Measurements from ENCODE around the gene EFCC1. TPM values are rescaled to one million over a fixed set of nuclear protein-coding genes. Genes with fewer than 3 reads are reported as not detected.

EFCC1 gene, protein sequence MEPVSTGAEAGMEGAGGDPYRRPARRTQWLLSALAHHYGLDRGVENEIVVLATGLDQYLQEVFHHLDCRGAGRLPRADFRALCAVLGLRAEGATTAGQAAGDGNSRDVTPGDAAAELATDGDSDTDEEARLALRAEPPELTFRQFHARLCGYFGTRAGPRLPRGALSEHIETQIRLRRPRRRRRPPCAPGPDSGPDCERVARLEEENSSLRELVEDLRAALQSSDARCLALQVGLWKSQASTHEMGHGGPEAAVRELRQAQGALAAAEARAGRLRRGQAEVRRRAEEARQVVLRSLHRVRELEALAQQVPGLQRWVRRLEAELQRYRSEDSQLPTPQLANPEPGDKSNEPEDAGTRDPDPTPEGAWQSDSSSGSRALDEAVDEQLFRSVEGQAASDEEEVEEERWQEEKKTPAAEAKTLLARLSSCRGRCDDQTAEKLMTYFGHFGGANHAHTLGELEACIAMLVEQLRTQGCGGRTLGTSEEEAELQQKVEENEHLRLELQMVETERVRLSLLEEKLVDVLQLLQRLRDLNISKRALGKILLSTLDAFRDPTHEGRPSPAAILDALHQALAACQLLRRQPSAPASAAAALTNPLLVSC
- 9.2 TPM for total RNA-seq

DNA sequence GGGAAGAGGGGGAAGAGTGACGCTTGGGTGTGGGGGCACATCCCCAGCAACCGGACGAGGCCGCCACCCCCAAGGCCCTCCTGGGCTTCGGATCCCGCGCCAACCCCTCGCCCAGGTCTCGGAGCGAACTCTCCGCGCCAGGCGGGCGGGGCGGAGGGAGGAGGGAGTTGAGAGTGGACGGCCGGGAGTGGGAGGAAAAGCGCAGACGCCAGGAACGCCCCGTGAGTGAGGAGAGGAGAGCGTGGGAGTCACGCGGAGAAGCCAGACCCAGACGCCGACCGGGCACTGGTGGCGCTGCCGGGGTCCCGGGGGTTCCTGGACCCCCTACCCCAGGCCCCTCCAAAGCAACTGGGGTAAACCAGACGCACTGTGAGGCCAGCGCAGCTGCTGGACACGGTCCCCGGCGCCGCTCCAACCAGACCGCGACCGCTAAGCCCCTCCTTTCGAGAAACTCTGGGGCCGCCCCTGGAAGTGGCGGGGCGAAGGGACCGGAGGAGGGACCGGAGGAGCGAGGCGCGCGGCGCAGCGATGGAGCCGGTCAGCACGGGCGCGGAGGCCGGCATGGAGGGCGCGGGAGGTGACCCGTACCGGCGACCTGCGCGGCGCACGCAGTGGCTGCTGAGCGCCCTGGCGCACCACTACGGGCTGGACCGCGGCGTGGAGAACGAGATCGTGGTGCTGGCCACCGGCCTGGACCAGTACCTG, at the start of gene EFCC1:
Gene EFCC1, plus strand, starts transcription at position 204 of the 705 bp plus-strand sequence. Its CDS starts 325 bp downstream, at position 529.
- peak in 1 of 3 donors; percentile 61 for DNase-seq (ENCODE audit: low read depth in 2 of 3, low spot score in 2 of 3)

- peak in 1 of 3 donors; percentile 8 for DNase-seq (ENCODE audit: low read depth in 2 of 3, low spot score in 2 of 3)
Observed at GRCh38 chr3:128956440-128956839, 44.7 kb upstream of the EFCC1 start.

DNA sequence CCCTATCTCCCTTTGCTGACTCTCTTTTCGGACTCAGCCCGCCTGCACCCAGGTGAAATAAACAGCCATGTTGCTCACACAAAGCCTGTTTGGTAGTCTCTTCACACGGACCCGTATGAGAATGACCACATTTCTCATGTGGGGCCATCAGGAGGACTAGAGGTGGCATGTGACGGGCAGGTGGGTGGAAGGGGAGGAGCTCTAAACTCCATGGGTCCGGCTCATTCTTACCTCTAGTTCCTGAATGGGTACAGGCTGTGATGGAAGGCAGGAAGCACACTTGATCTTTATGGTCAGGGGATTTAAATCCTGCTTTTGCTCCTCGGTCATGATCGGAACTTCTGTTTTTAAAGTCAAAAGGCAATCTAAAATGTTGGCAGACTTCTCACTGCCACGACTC, 35.8 kb upstream of the EFCC1 start:
- DNase-seq (ENCODE audit: low read depth in 2 of 3, low spot score in 2 of 3): no peak

DNA sequence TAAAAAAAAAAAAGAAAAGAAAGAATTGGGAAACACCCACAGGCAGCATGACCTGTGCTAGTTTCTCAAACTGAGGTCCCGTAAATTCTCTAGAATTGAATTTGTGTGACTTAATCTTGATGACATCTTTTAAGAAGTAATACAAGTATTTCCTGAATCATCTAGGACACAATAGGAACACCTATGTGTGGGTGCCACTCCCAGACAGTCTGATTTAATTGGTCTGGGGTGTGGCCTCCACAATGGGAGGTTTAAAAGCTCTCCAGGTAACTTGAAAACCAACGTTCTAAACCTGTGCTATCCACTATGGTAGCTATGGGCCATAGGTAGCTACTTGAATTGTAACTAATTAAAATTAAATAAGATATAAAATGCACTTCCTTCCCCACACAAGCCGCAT, 35.3 kb upstream of the EFCC1 start:
- DNase-seq (ENCODE audit: low read depth in 2 of 3, low spot score in 2 of 3): no peak

- DNase-seq (ENCODE audit: low read depth in 2 of 3, low spot score in 2 of 3): no peak
Observed at GRCh38 chr3:128967748-128968355, 33.3 kb upstream of the EFCC1 start.

- peak; percentile 46 to 77 (median 54) for DNase-seq (ENCODE audit: low read depth in 2 of 3, low spot score in 2 of 3)
Observed at GRCh38 chr3:128969993-128970739, 30.9 kb upstream of the EFCC1 start.

DNA sequence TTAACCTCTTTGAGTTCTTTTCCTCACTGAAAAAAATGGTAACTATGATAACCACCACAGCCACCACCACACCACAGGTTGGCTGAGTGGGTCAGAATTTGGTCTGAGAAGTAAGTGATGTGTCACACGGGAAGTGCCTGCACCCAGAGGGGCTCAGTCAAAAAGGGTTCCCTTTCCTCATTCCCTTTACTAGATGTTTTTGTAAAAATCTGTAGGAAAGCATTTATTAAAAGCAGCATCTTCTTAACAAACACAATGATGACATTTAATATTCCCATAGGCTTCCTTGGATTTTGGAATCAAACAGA, 30.4 kb upstream of the EFCC1 start:
- peak in 2 of 3 donors; percentile 33 to 53 for DNase-seq (ENCODE audit: low read depth in 2 of 3, low spot score in 2 of 3)

DNA sequence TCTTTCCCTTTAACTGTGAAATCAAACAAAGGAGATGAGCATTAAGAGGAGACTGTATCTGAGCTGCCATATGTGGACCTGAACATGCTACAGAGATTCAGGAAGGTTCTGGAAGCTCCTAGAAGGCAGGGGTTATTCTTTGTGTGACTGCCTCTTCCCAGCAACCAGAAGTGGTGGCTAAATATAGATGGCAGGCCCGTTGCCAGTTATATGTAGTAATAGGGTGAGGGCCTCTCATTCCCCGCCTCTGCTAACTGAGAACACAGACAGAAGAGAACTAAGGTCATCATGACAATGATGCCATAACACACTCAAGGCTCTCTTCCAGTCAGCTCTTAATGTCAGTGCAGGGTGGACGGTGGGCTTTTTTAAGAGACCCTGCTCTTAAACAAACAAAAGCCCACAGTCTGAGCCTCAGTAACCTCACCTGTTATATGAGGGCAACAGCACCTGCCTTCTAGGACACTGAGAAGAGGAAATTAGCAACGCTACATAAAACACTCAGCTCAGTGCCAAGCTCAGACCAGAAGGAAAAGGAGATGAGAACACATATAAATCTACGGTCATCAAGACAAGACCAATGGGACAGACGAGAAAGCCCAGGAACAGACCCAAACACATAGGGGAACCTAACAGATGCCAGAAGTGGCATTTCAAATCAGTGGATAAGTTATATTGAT, 29.5 kb upstream of the EFCC1 start:
- no peak for DNase-seq (ENCODE audit: low read depth in 2 of 3, low spot score in 2 of 3)

DNA sequence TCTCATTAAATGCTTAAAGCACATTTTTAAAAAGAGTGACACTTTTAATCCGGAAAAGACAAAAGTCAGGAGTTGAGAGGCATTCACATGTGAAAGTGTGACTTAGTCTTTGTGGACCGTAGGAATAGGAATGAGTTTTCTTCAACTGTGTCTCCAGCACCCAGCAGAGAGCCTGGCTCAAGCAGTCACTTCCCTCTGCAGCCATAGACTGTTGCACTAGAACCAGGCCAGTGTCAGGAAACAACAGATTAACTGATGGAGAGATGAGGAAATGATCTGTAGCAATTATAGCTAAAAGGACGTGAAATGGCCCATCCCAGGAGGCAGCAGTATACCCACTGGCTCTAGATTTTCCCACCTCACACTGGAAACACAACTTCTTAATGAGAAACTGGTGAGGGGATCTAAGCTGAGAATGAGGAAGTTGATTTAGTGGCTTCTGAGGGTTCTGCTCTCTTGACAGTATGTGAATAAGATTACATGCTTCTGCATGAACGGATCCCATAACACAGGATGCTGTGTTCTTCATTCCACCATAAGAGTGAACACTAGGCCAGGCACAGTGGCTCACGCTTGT, 27.0 kb upstream of the EFCC1 start:
- DNase-seq (ENCODE audit: low read depth in 2 of 3, low spot score in 2 of 3): peak in 2 of 3 donors; percentile 46 to 80

DNA sequence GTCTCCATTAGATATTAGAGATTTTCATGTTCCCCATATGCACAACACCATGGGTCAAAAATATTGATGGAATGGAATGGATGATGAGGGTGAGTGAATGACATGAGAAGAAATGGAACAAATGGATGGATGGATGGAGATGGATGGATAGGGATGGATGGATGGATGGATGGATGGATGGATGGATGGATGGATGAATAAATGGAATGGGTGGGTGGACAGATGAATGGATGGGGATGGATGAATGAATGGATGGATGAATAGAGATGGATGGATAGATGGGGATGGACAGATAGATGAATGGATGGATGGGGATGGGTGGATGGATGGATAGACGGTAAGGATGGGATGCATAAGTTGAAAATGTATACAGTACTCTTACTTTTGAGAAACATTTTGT, 25.8 kb upstream of the EFCC1 start:
- no peak for DNase-seq (ENCODE audit: low read depth in 2 of 3, low spot score in 2 of 3)

DNA sequence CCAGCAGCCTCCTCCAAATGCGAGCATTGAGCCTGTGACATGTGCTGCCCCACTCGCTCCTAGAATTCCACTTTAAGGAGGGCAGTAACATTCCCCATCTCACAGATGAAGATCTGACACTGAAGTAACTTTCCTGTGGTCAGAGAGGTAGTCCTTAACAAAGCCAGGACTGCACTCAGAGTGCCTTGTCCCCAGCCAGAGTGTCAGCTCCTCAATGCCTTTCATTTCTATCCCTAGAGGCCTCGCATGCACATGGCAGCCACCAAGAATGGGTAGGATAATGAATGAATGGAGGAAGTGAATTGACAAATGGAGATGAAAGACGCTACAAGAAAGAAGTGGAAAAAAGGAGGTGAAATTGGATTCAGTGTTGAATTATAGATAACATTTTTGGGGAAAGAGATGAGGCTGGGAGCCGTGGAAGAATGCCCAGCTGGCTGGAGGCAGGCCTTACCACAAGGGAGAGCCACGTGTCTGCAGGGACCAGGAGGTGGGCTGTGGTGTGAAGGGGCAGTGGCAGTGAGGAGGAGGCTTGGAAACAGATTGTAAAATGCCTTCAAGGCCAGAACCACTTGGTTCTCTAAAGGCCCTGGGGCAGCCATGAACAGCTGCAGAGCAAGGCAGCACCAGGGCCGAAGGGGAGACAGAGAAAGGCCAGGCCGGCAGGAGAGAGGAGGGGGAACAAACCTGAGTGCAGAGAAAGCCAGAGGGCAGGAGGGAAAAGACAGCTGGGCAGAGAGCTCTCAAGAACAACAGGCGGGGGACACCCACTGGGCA, 17.6 kb upstream of the EFCC1 start:
- DNase-seq (ENCODE audit: low read depth in 2 of 3, low spot score in 2 of 3): no peak

GRCh38 chr3:128984596-128984995, 16.5 kb upstream of the EFCC1 start:
- DNase-seq (ENCODE audit: low read depth in 2 of 3, low spot score in 2 of 3): no peak

GRCh38 chr3:128987302-128988100, 13.6 kb upstream of the EFCC1 start:
- no peak for DNase-seq (ENCODE audit: low read depth in 2 of 3, low spot score in 2 of 3)

GRCh38 chr3:128988286-128988685, 12.8 kb upstream of the EFCC1 start:
- DNase-seq (ENCODE audit: low read depth in 2 of 3, low spot score in 2 of 3): no peak

DNA sequence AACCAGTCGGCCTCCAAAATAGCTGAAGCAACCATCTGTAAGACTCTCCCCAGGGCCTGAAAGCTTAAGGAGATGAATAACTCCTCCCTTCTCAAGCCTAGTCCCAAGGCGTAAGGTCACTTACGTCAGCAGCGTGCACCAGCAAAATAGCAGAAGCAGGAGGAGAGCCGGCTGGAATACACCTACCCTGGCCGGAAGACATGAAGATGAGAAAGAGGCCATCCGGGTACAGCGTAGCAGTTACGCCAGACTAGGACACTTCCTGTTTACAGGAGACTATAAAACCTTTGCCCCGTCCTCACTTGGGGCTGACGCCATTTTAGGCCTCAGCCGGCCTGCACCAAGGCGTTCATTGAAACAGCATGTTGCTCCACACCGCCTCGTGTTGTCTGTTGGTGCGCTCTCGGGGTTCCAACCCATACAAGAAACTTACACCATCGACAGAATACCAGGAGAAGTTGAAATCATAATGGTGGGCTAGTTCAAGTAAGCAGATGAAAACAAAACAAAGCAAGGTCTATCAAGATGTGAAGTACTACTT, 9.7 kb upstream of the EFCC1 start:
- DNase-seq (ENCODE audit: low read depth in 2 of 3, low spot score in 2 of 3): no peak

- DNase-seq (ENCODE audit: low read depth in 2 of 3, low spot score in 2 of 3): no peak
Observed at GRCh38 chr3:128992926-128993460, 8.1 kb upstream of the EFCC1 start.

GRCh38 chr3:128993461-128994172, 7.5 kb upstream of the EFCC1 start, which contains the start of gene CFAP92:
CFAP92 (minus strand) TSS chr3:128994076; CDS start chr3:128993304, 772 bp downstream.
- peak; percentile 76 to 86 (median 81) for DNase-seq (ENCODE audit: low read depth in 2 of 3, low spot score in 2 of 3)
